ENCODE measurements around the gene MORN4.

DNA sequence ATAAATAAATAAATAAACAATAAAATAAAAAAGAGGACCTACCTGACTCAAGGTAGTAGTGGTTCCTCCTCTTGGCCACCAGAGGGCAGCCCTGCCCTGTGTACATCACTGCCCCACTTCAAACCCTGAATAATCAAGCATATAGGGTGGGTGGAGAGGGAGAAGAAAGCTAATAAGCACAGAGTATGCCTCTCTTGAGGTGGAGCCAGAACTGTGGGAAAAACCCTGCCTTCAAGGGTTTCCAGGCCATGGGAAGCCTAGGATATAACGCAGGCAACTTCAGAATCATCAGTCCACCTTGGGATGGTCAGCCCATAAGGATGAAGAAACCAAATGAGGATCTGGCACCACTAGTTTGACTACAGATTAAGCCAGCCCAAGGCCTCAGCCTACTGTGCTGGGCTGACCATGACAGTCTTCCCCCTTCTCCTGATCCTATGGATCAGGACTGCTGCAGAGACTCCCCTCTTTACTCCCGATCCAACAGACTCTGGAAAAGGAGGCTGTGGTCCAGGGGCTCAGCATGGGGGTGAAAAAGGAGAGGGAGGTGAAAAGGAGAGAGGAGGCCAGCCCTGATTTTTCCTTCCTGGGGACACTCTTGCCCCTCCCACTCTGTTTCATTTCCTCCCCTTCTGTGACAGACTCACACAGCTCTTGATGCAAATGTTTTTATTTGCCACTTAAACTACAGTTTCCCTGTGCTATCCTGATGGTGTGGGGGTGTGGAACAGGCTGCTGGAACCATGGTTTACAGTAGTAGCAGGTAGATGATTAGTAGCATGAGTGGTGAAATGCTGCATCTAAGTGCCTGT, 43.7 kb upstream of the MORN4 start:
- TF ChIP-seq, protein P1, sequence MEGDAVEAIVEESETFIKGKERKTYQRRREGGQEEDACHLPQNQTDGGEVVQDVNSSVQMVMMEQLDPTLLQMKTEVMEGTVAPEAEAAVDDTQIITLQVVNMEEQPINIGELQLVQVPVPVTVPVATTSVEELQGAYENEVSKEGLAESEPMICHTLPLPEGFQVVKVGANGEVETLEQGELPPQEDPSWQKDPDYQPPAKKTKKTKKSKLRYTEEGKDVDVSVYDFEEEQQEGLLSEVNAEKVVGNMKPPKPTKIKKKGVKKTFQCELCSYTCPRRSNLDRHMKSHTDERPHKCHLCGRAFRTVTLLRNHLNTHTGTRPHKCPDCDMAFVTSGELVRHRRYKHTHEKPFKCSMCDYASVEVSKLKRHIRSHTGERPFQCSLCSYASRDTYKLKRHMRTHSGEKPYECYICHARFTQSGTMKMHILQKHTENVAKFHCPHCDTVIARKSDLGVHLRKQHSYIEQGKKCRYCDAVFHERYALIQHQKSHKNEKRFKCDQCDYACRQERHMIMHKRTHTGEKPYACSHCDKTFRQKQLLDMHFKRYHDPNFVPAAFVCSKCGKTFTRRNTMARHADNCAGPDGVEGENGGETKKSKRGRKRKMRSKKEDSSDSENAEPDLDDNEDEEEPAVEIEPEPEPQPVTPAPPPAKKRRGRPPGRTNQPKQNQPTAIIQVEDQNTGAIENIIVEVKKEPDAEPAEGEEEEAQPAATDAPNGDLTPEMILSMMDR (IDR thresholded peaks at IDR 0.05 in 4 of 5, conservative IDR thresholded peaks at IDR 0.05 in 1 of 5) = peak; percentile 48 to 90 (median 80)
- no peak for TF ChIP-seq POLR2A (IDR thresholded peaks at IDR 0.05)
